ENCODE measurements around the gene CAMSAP3. TPM values are rescaled to one million over a fixed set of nuclear protein-coding genes. Genes with fewer than 3 reads are reported as not detected.

The CAMSAP3 gene
- total and polyA plus RNA-seq, 5 donors from 2014 or later = not detected

GRCh38 chr19:7646426-7646700, 50.7 kb downstream of the CAMSAP3 start:
- Mint-ChIP-seq H3K4me1 (peaks cover 0 to 4% (median 1%) of the 10 kb centered on the region in 4 donors), H3K27ac (no peak overlapping the region), H3K36me3 (peaks cover 8% of the 10 kb centered on the region), H3K9me3 (no peaks in the 10 kb centered on the region), H3K4me3 (no peak overlapping the region), H3K27me3 (no peaks in the 10 kb centered on the region)
- Histone ChIP-seq H3K9me3 (ENCODE audit: control insufficient read depth in 2 of 2, low read length in 2 of 2) (no peaks in the 10 kb centered on the region), H3K36me3 (ENCODE audit: control insufficient read depth, insufficient read depth, low read length) (peaks cover 6% of the 10 kb centered on the region), H3K4me1 (ENCODE audit: control insufficient read depth, insufficient read depth, low read length, poor library complexity, severe bottlenecking) (no peaks in the 10 kb centered on the region), H3K27me3 (ENCODE audit: control insufficient read depth, insufficient read depth, low read length) (no peaks in the 10 kb centered on the region), H3K27ac (ENCODE audit: insufficient read depth, low read length, poor library complexity, severe bottlenecking) (no peak overlapping the region), H3K4me3 (ENCODE audit: low read depth, low read length) (no peak overlapping the region)
- DNase-seq = no peak
- ATAC-seq (ENCODE audit: low read depth in 2 of 2) = no peak

GRCh38 chr19:7647156-7647555, 51.5 kb downstream of the CAMSAP3 start:
- no peak overlapping the region for H3K27ac ChIP-seq (ENCODE audit: insufficient read depth, low read length, poor library complexity, severe bottlenecking)
- no peaks in the 10 kb centered on the region for H3K9me3 ChIP-seq (ENCODE audit: control insufficient read depth in 2 of 2, low read length in 2 of 2)
- Mint-ChIP-seq H3K36me3 (peaks cover 8% of the 10 kb centered on the region), H3K27me3 (peaks cover 5% of the 10 kb centered on the region), H3K9me3 (no peaks in the 10 kb centered on the region), H3K4me3 (no peak overlapping the region), H3K4me1 (peaks cover 4 to 5% (median 5%) of the 10 kb centered on the region in 4 donors), H3K27ac (no peak overlapping the region)
- H3K27me3 ChIP-seq (ENCODE audit: control insufficient read depth, insufficient read depth, low read length) = no peaks in the 10 kb centered on the region
- no peak overlapping the region for H3K4me3 ChIP-seq (ENCODE audit: low read depth, low read length)
- H3K4me1 ChIP-seq (ENCODE audit: control insufficient read depth, insufficient read depth, low read length, poor library complexity, severe bottlenecking) = peaks cover 4% of the 10 kb centered on the region
- peaks cover 6% of the 10 kb centered on the region for H3K36me3 ChIP-seq (ENCODE audit: control insufficient read depth, insufficient read depth, low read length)
- ATAC-seq (ENCODE audit: low read depth in 2 of 2) (no peak), DNase-seq (no peak)

GRCh38 chr19:7648265-7649014, 52.8 kb downstream of the CAMSAP3 start:
- peaks cover 8% of the 10 kb centered on the region for H3K27me3 Mint-ChIP-seq
- H3K36me3 Mint-ChIP-seq = peaks cover 8% of the 10 kb centered on the region
- no peaks in the 10 kb centered on the region for H3K27me3 ChIP-seq (ENCODE audit: control insufficient read depth, insufficient read depth, low read length)
- no peak overlapping the region for H3K4me3 Mint-ChIP-seq
- H3K27ac ChIP-seq (ENCODE audit: insufficient read depth, low read length, poor library complexity, severe bottlenecking) = no peak overlapping the region
- no peak overlapping the region for H3K27ac Mint-ChIP-seq
- peaks cover 7% of the 10 kb centered on the region for H3K4me1 ChIP-seq (ENCODE audit: control insufficient read depth, insufficient read depth, low read length, poor library complexity, severe bottlenecking)
- peaks cover 6 to 14% (median 10%) of the 10 kb centered on the region in 4 donors for H3K4me1 Mint-ChIP-seq
- no peak overlapping the region for H3K4me3 ChIP-seq (ENCODE audit: low read depth, low read length)
- no peaks in the 10 kb centered on the region for H3K9me3 ChIP-seq (ENCODE audit: control insufficient read depth in 2 of 2, low read length in 2 of 2)
- no peak for ATAC-seq (ENCODE audit: low read depth in 2 of 2)
- no peaks in the 10 kb centered on the region for H3K9me3 Mint-ChIP-seq
- H3K36me3 ChIP-seq (ENCODE audit: control insufficient read depth, insufficient read depth, low read length) = peaks cover 6% of the 10 kb centered on the region
- DNase-seq = no peak

- Histone ChIP-seq H3K27ac (ENCODE audit: insufficient read depth, low read length, poor library complexity, severe bottlenecking) (no peak overlapping the region), H3K27me3 (ENCODE audit: control insufficient read depth, insufficient read depth, low read length) (no peaks in the 10 kb centered on the region), H3K4me3 (ENCODE audit: low read depth, low read length) (no peak overlapping the region), H3K36me3 (ENCODE audit: control insufficient read depth, insufficient read depth, low read length) (peaks cover 3% of the 10 kb centered on the region), H3K4me1 (ENCODE audit: control insufficient read depth, insufficient read depth, low read length, poor library complexity, severe bottlenecking) (peaks cover 7% of the 10 kb centered on the region), H3K9me3 (ENCODE audit: control insufficient read depth in 2 of 2, low read length in 2 of 2) (no peaks in the 10 kb centered on the region)
- Mint-ChIP-seq H3K9me3 (no peaks in the 10 kb centered on the region), H3K4me1 (peaks cover 6 to 15% (median 10%) of the 10 kb centered on the region in 4 donors), H3K36me3 (peaks cover 8% of the 10 kb centered on the region), H3K27ac (no peak overlapping the region), H3K4me3 (peak overlapping the region in 1 of 4 donors; percentile 41), H3K27me3 (peaks cover 8% of the 10 kb centered on the region)
- ATAC-seq (ENCODE audit: low read depth in 2 of 2) = no peak
- no peak for DNase-seq
Observed at GRCh38 chr19:7650148-7650547, 54.5 kb downstream of the CAMSAP3 start.

- H3K27ac ChIP-seq (ENCODE audit: insufficient read depth, low read length, poor library complexity, severe bottlenecking) = peak overlapping the region; percentile 9
- Mint-ChIP-seq H3K4me3 (peak overlapping the region; percentile 20 to 87 (median 82)), H3K4me1 (peaks cover 6 to 17% (median 10%) of the 10 kb centered on the region in 4 donors), H3K27me3 (peaks cover 8% of the 10 kb centered on the region), H3K9me3 (no peaks in the 10 kb centered on the region), H3K36me3 (peaks cover 3% of the 10 kb centered on the region), H3K27ac (peak overlapping the region; percentile 33 to 84 (median 75))
- H3K36me3 ChIP-seq (ENCODE audit: control insufficient read depth, insufficient read depth, low read length) = no peaks in the 10 kb centered on the region
- peak overlapping the region; percentile 76 for H3K4me3 ChIP-seq (ENCODE audit: low read depth, low read length)
- ATAC-seq (ENCODE audit: low read depth in 2 of 2) (peak; percentile 85 to 87), DNase-seq (peak; percentile 77 to 85 (median 83))
- no peaks in the 10 kb centered on the region for H3K27me3 ChIP-seq (ENCODE audit: control insufficient read depth, insufficient read depth, low read length)
- no peaks in the 10 kb centered on the region for H3K9me3 ChIP-seq (ENCODE audit: control insufficient read depth in 2 of 2, low read length in 2 of 2)
- H3K4me1 ChIP-seq (ENCODE audit: control insufficient read depth, insufficient read depth, low read length, poor library complexity, severe bottlenecking) = peaks cover 9% of the 10 kb centered on the region
Observed at GRCh38 chr19:7652061-7652641, 56.5 kb downstream of the CAMSAP3 start.

GRCh38 chr19:7654401-7654800, 58.7 kb downstream of the CAMSAP3 start:
- Histone ChIP-seq H3K4me3 (ENCODE audit: low read depth, low read length) (no peak overlapping the region), H3K27me3 (ENCODE audit: control insufficient read depth, insufficient read depth, low read length) (no peaks in the 10 kb centered on the region), H3K27ac (ENCODE audit: insufficient read depth, low read length, poor library complexity, severe bottlenecking) (no peak overlapping the region), H3K36me3 (ENCODE audit: control insufficient read depth, insufficient read depth, low read length) (no peaks in the 10 kb centered on the region), H3K4me1 (ENCODE audit: control insufficient read depth, insufficient read depth, low read length, poor library complexity, severe bottlenecking) (peaks cover 20% of the 10 kb centered on the region), H3K9me3 (ENCODE audit: control insufficient read depth in 2 of 2, low read length in 2 of 2) (no peaks in the 10 kb centered on the region)
- peaks cover 12 to 32% (median 22%) of the 10 kb centered on the region in 4 donors for H3K4me1 Mint-ChIP-seq
- DNase-seq (no peak), ATAC-seq (ENCODE audit: low read depth in 2 of 2) (no peak)
- H3K36me3 Mint-ChIP-seq = no peaks in the 10 kb centered on the region
- H3K9me3 Mint-ChIP-seq = no peaks in the 10 kb centered on the region
- H3K4me3 Mint-ChIP-seq = no peak overlapping the region
- H3K27ac Mint-ChIP-seq = no peak overlapping the region
- peaks cover 8% of the 10 kb centered on the region for H3K27me3 Mint-ChIP-seq

- ATAC-seq (ENCODE audit: low read depth in 2 of 2) (no peak), DNase-seq (no peak)
- Mint-ChIP-seq H3K9me3 (no peaks in the 10 kb centered on the region), H3K4me3 (no peak overlapping the region), H3K36me3 (no peaks in the 10 kb centered on the region), H3K27me3 (peaks cover 8% of the 10 kb centered on the region), H3K4me1 (peaks cover 12 to 32% (median 22%) of the 10 kb centered on the region in 4 donors), H3K27ac (no peak overlapping the region)
- Histone ChIP-seq H3K36me3 (ENCODE audit: control insufficient read depth, insufficient read depth, low read length) (no peaks in the 10 kb centered on the region), H3K4me1 (ENCODE audit: control insufficient read depth, insufficient read depth, low read length, poor library complexity, severe bottlenecking) (peaks cover 20% of the 10 kb centered on the region), H3K4me3 (ENCODE audit: low read depth, low read length) (no peak overlapping the region), H3K27ac (ENCODE audit: insufficient read depth, low read length, poor library complexity, severe bottlenecking) (no peak overlapping the region), H3K9me3 (ENCODE audit: control insufficient read depth in 2 of 2, low read length in 2 of 2) (no peaks in the 10 kb centered on the region), H3K27me3 (ENCODE audit: control insufficient read depth, insufficient read depth, low read length) (no peaks in the 10 kb centered on the region)
Observed at GRCh38 chr19:7655581-7655980, 59.9 kb downstream of the CAMSAP3 start.
